Astrocyte of the spinal cord (primary cell): ENCODE measurements around the gene INPP4B.
A peak's percentile ranks its signal among the peaks of the same experiment; 100 is the strongest.

ENCODE experiments used
- DNase-seq: peaks from one replicate; pipeline ENCODE4 v3.0.0; 2011; ENCODE audit warnings: low read depth, low spot score
- H3K4me3 ChIP-seq: 2 replicates; pipeline ENCODE4 v1.5.1; 2011; ENCODE audit warnings: low read depth, mild to moderate bottlenecking, low read length, moderate library complexity
- in situ Hi-C: cut with HindIII; loops from 2 replicates; pipeline ENCODE4 v1.10.0; 2017; ENCODE audit warnings: low sequenced_read_pairs
- TF ChIP-seq, protein P1 (sequence below): IDR thresholded peaks from 2 replicates; pipeline ENCODE4 v1.5.1; 2012; ENCODE audit warnings: low read depth, mild to moderate bottlenecking, low read length, inconsistent platforms

The INPP4B gene

DNA sequence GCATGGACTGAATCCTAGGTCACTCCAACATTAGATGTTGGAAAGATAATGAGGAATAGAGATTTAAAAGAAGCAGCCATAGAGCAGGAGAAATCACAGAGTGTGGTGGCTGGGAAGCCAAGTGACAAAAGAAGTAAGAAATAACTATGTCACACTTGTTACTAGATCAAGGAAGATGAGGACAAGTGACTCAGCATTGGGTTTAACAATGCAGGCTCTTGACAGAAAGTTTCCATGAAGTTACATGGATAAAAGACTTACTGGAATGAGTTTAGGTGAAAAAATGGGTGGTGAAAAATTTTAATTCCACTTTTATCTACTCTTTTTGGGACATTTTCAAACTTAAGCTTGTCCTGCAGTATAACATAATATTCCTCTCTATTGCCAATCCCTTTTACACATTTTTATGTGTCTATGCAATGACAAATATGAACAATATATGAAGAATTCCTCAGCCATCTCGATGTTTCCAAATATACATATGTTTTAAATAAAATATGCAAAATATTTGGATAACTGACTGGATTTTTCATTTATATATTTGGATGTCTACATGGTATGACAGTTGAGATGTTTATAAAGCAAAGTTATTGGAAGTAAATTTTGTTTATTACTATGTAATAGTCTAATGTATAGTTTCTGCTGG is 747.1 kb downstream of the INPP4B start:
- in situ Hi-C loops = no loop called here
- H3K4me3 ChIP-seq = no peak overlapping the region
- TF ChIP-seq, protein P1, sequence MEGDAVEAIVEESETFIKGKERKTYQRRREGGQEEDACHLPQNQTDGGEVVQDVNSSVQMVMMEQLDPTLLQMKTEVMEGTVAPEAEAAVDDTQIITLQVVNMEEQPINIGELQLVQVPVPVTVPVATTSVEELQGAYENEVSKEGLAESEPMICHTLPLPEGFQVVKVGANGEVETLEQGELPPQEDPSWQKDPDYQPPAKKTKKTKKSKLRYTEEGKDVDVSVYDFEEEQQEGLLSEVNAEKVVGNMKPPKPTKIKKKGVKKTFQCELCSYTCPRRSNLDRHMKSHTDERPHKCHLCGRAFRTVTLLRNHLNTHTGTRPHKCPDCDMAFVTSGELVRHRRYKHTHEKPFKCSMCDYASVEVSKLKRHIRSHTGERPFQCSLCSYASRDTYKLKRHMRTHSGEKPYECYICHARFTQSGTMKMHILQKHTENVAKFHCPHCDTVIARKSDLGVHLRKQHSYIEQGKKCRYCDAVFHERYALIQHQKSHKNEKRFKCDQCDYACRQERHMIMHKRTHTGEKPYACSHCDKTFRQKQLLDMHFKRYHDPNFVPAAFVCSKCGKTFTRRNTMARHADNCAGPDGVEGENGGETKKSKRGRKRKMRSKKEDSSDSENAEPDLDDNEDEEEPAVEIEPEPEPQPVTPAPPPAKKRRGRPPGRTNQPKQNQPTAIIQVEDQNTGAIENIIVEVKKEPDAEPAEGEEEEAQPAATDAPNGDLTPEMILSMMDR = no peak
- no peak for DNase-seq

DNA sequence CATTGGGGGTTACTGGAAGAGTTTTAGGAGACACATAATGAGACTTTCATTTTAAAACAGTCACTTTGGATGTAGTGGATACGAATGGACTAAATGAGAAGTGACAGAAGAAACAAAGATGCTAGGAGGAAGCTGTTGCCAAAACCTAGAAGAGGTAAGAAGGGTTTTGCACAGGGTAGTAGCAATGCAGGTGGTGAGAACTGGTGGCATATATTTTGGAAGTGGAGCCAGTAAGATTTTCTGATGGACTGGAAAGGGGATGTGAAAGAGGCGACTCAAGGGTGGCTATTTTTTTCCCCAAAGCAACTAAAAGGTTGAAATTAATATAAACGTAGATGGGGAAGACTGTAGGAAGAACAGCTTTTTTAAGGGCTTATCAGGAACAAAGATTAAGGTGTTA is 747.7 kb downstream of the INPP4B start:
- no peak for DNase-seq
- TF ChIP-seq, protein P1 = no peak
- in situ Hi-C loops = no loop called here
- no peak overlapping the region for H3K4me3 ChIP-seq

DNA sequence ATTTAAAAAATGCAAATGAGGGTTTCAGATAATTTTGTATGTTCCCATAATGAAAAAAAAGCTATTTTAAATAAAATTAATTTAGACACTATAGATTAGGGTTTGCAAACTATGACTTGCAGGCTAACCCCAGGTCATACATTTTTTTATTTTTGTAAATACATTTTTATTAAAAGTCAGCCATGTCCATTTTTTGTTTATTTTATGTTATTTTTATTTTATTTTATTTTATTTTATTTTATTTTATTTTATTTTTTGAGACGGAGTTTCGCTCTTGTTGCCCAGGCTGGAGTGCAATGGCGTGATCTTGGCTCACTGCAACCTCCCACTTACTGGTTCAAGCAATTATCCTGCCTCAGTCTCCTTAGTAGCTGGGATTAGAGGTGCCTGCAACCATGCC is 749.1 kb downstream of the INPP4B start:
- DNase-seq = no peak
- in situ Hi-C loops = no loop called here
- H3K4me3 ChIP-seq = no peak overlapping the region
- TF ChIP-seq, protein P1 = no peak

DNA sequence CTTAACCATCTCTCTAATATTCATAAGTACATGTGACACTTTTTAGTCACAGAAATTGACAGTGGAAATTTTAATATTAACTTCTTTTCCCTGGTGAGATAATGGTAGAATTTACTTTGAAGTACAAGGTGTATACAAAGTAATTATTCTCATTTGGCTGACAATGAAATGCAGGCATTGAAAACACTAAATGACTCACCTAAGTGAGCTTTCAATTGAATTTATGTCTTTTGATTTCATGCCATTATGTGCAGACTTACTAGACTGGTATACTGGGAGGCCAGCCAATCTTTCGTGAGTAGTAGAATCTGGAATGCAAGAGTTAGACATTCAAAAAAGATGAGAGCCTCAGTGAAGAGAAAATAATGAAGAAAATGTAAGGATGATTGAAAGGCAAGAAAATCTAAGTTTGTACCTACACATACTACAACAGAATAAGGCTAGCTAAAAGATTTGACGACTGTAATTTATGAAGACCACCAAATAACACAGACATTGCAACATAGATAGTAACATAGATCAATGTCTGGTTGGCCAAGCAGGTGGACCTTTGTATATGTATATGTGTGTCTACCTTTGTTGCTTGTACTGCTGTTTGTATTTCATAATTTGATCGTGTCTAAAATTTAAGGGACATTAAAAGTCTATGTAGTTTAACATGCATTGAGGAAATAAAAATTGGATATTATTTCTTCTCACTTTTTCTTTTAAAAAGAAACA is 750.1 kb downstream of the INPP4B start:
- in situ Hi-C loops = no loop called here
- H3K4me3 ChIP-seq = no peak overlapping the region
- TF ChIP-seq, protein P1 = no peak
- peak; percentile 94 for DNase-seq

DNA sequence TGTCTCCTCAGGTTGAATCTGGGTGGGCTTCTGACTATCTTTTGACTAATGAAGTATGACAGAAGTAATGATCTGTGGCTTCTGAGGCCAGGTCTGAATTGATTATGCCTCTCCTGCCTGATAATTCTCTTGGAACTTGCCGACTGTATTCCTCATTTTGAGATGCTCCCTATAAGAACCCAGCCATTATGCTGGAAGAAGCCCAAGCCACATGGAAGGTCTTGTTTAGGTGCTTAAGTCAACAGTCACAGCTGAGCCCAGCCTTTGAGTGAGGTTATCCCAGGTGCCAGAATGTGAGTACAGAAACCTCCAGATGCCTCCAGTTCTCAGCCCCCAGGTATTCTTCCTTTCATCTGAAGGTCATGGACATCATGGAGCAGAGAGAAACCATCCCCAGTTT is 753.2 kb downstream of the INPP4B start:
- peak; percentile 25 for DNase-seq
- TF ChIP-seq, protein P1 = no peak
- no peak overlapping the region for H3K4me3 ChIP-seq
- in situ Hi-C loops = no loop called here

DNA sequence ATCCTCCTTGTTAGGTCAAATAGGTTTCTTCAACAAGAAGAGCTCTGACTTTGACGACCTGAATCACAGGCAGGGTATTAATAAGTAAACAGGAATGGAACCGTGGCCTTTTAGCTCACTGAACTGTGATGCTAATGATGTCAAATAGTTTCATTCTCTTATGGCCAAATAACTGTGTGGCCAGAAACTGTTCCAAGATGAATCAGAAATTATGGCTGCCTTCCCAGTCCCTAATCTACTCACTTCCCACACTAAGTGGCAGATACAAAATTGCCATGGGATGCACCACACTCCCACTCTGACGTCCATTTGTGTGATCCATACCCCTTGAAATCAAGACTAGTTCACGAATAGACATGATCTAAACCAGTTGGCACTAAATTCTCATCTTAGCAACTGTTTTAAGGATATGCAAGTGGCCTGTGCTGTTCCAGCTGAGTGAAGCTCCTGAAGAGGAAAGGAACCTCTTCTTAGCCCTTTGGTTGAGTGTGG is 754.4 kb downstream of the INPP4B start:
- peak; percentile 98 for DNase-seq
- no peak overlapping the region for H3K4me3 ChIP-seq
- TF ChIP-seq, protein P1 = no peak
- in situ Hi-C loops = no loop called here
